Spleen (tissue), 7 donors: Measurements from ENCODE around the gene GRID2.

Source experiments
- POLR2A ChIP-seq, 3 donors: fragments of 450-650 bp; IDR thresholded peaks; one replicate each; pipeline ENCODE4 v1.5.1; 2017; ENCODE audit warnings: antibody characterized with exemption in 3 of 3, mild to moderate bottlenecking in 1 of 3
- TF ChIP-seq, protein P1 (sequence below), 11 experiments: fragments of 200-600 bp in 7 of 11; fragments of 450-650 bp in 4 of 11; sonication (generic) in 4 of 11; IDR thresholded peaks in 8 of 11; conservative IDR thresholded peaks in 3 of 11; 1 replicate in 7 of 11; 2 replicates in 4 of 11; pipeline versions ENCODE4 v1.4.0 to v1.8.0; 2016 to 2021; ENCODE audit warnings: antibody characterized with exemption in 11 of 11, inconsistent platforms in 4 of 11, mild to moderate bottlenecking in 1 of 11
- donor health status: DM: no; HTN: no; CAD: no; lungs with moderate emphysema.
- donor health status: DM: no; HTN: no; CAD: no.
- donor health status: DM: no; HTN: no; CAD: no.

DNA sequence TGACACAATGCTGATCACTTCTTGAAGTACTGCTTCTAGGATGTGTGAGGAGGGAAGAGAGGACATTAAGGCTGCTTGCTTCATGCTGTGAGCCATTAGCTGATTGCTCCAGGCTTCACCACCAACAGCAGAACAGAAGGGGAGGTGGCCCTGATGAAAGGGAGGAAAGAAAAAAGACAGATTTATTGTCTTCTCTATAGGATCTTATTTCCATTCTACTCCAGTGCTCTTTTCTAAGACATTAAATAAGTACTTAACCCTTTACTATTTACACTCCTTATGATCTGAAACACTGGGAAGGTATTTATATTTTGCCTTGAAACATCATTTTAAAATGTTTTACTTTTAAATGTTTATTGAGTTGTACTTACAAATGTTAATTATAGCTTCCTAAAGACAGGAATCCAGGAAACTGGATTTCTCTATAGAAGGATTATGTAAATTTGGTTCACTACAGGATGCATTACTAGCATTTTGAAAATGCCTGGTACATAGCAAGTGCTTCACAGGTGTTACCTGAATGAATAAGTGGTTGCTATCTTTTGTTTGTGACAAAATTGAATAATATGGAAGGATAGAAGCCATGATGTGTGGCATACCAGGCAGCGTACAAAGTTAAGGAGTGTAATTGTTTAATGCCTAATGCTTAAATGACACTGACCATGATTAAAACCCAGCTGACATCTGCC is 843.9 kb downstream of the GRID2 start:
- no peak for TF ChIP-seq POLR2A (IDR thresholded peaks at IDR 0.05)
- TF ChIP-seq, protein P1, sequence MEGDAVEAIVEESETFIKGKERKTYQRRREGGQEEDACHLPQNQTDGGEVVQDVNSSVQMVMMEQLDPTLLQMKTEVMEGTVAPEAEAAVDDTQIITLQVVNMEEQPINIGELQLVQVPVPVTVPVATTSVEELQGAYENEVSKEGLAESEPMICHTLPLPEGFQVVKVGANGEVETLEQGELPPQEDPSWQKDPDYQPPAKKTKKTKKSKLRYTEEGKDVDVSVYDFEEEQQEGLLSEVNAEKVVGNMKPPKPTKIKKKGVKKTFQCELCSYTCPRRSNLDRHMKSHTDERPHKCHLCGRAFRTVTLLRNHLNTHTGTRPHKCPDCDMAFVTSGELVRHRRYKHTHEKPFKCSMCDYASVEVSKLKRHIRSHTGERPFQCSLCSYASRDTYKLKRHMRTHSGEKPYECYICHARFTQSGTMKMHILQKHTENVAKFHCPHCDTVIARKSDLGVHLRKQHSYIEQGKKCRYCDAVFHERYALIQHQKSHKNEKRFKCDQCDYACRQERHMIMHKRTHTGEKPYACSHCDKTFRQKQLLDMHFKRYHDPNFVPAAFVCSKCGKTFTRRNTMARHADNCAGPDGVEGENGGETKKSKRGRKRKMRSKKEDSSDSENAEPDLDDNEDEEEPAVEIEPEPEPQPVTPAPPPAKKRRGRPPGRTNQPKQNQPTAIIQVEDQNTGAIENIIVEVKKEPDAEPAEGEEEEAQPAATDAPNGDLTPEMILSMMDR (IDR thresholded peaks at IDR 0.05 in 8 of 11, conservative IDR thresholded peaks at IDR 0.05 in 3 of 11), result no peak
